Breast epithelium (tissue), 3 donors: ENCODE data around the gene PHAF1.

ENCODE experiments used
- CTCF ChIP-seq, 3 donors: fragments of 450-650 bp; IDR thresholded peaks; one replicate each; pipeline ENCODE4 v1.5.1; 2016 to 2017; ENCODE audit warnings: antibody characterized with exemption in 3 of 3, mild to moderate bottlenecking in 3 of 3, moderate library complexity in 3 of 3
- POLR2A ChIP-seq: fragments of 450-650 bp; IDR thresholded peaks from one replicate; pipeline ENCODE4 v1.6.1; 2016; ENCODE audit warnings: antibody characterized with exemption, mild to moderate bottlenecking, moderate library complexity
- POLR2AphosphoS5 ChIP-seq, 3 donors: sonication (generic); formaldehyde crosslinking; IDR thresholded peaks; one replicate each; pipeline ENCODE4 v1.6.1; 2017; ENCODE audit warnings: antibody characterized with exemption in 3 of 3

GRCh38 chr16:67187175-67187890 is 77.6 kb downstream of the PHAF1 start:
- no peak for TF ChIP-seq CTCF (IDR thresholded peaks at IDR 0.05)
- no peak for TF ChIP-seq POLR2A
- TF ChIP-seq POLR2AphosphoS5 (IDR thresholded peaks at IDR 0.05) = no peak
